IPS-15b (cell line): ENCODE results near the gene OGDH.

Experiments
- H3K27me3 ChIP-seq: one replicate; pipeline ENCODE4 v1.6.1; 2013; ENCODE audit warnings: low read length; ENCODE audit not compliant: control insufficient read depth, insufficient read depth
- H3K36me3 ChIP-seq: one replicate; pipeline ENCODE4 v1.6.1; 2013; ENCODE audit warnings: low read length; ENCODE audit not compliant: control insufficient read depth, insufficient read depth
- H3K4me1 ChIP-seq: one replicate; pipeline ENCODE4 v1.6.1; 2013; ENCODE audit warnings: mild to moderate bottlenecking, low read length; ENCODE audit not compliant: control insufficient read depth, insufficient read depth
- H3K4me3 ChIP-seq: one replicate; pipeline ENCODE4 v1.5.1; 2013; ENCODE audit warnings: low read depth, low read length
- H3K9ac ChIP-seq: one replicate; pipeline ENCODE4 v1.6.1; 2013; ENCODE audit warnings: low read depth, mild to moderate bottlenecking, low read length
- H3K9me3 ChIP-seq: one replicate; pipeline ENCODE4 v1.6.1; 2013; ENCODE audit warnings: mild to moderate bottlenecking, low read length; ENCODE audit not compliant: control insufficient read depth, insufficient read depth

OGDH gene

GRCh38 chr7:44567884-44568283, 38.5 kb upstream of the OGDH start:
- no peaks in the 10 kb centered on the region for H3K27me3 ChIP-seq
- H3K9me3 ChIP-seq = no peaks in the 10 kb centered on the region
- H3K36me3 ChIP-seq = peaks cover 74% of the 10 kb centered on the region
- H3K4me3 ChIP-seq = no peak overlapping the region
- H3K4me1 ChIP-seq = peaks cover 1% of the 10 kb centered on the region
- H3K9ac ChIP-seq = no peak overlapping the region

- Histone ChIP-seq H3K9me3 (no peaks in the 10 kb centered on the region), H3K4me3 (no peak overlapping the region), H3K9ac (no peak overlapping the region), H3K36me3 (peaks cover 74% of the 10 kb centered on the region), H3K27me3 (no peaks in the 10 kb centered on the region), H3K4me1 (peaks cover 2% of the 10 kb centered on the region)
Measured at GRCh38 chr7:44568771-44569560, 37.5 kb upstream of the OGDH start.

- no peaks in the 10 kb centered on the region for H3K27me3 ChIP-seq
- peaks cover 64% of the 10 kb centered on the region for H3K36me3 ChIP-seq
- H3K4me3 ChIP-seq = no peak overlapping the region
- H3K4me1 ChIP-seq = peaks cover 2% of the 10 kb centered on the region
- no peaks in the 10 kb centered on the region for H3K9me3 ChIP-seq
- no peak overlapping the region for H3K9ac ChIP-seq
Measured at GRCh38 chr7:44569959-44570358, 36.5 kb upstream of the OGDH start.

DNA sequence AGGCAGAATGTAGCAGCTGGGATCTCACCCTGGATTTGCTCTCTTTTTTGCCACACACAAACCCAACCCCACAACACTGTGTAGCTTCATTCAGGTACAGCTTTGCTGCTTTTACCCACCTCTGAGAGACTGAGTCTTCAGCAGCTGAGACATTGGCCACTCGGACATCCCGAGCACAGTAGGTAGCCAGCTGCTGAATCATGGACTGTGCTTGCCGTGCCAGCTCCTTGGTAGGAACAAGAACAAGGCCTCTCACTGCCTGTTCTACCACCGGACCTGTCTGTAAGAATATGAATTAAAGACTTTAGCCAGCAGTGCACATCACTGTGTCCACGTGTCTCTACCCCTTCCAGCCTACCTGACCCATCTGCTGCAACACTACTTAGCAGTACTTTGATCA, 33.7 kb upstream of the OGDH start:
- H3K27me3 ChIP-seq = no peaks in the 10 kb centered on the region
- no peaks in the 10 kb centered on the region for H3K9me3 ChIP-seq
- peaks cover 2% of the 10 kb centered on the region for H3K4me1 ChIP-seq
- peak overlapping the region; percentile 94 for H3K4me3 ChIP-seq
- peaks cover 45% of the 10 kb centered on the region for H3K36me3 ChIP-seq
- peak overlapping the region; percentile 95 for H3K9ac ChIP-seq

DNA sequence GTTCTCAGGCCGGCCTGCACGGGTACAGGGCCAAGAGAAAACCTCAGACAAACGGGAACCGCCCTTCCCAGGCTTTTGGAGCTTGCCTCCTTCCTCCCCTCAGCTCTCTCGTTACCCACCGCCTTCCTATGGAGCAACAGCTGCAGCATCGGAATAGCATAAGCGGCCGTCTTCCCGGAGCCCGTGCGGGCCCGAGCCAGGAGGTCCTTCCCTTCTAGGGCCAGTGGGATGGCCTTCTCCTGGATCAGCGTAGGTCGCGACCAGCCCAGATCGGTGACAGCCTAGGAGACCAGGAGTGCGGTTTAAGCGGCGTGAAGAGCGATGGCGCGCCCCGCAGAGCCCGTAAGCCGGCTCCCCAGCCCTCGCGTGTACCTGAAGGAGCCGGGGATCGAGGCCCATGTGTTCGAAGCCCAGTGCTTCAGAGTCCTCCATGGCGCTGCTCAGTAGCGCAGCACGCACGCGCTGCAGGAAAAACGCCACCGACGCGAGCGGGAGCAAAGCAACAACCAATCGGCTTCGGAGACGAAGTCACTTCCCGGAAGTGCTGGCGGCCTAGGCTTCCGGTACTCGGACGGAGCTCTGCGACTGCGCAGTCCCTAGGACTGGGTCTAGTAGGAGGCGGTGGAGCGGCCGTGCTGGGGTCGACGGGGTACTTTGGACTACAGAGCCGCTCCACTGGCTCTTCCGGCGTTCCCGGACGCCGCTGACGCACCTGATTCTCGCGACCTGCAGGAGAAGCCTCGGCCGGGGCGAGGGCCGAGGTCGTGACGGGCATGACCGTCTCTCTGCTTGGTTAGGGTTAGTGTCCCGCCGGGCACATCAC, 32.8 kb upstream of the OGDH start, which contains the start of gene DDX56:
Gene DDX56, minus strand, starts transcription at position 445 of the 823 bp plus-strand sequence. Its CDS starts 13 bp downstream, at position 432.
- H3K27me3 ChIP-seq = no peaks in the 10 kb centered on the region
- peak within 1 kb of the TSS; percentile 94 for H3K4me3 ChIP-seq
- H3K36me3 ChIP-seq = peaks cover 36% of the 10 kb centered on the region
- peak within 1 kb of the TSS; percentile 95 for H3K9ac ChIP-seq
- H3K9me3 ChIP-seq = no peaks in the 10 kb centered on the region
- peaks cover 2% of the 10 kb centered on the region for H3K4me1 ChIP-seq

GRCh38 chr7:44574287-44574872, 32.0 kb upstream of the OGDH start:
- H3K27me3 ChIP-seq = no peaks in the 10 kb centered on the region
- H3K4me3 ChIP-seq = peak overlapping the region; percentile 94
- H3K9ac ChIP-seq = peak overlapping the region; percentile 79
- H3K4me1 ChIP-seq = peaks cover 2% of the 10 kb centered on the region
- H3K36me3 ChIP-seq = peaks cover 30% of the 10 kb centered on the region
- H3K9me3 ChIP-seq = no peaks in the 10 kb centered on the region

DNA sequence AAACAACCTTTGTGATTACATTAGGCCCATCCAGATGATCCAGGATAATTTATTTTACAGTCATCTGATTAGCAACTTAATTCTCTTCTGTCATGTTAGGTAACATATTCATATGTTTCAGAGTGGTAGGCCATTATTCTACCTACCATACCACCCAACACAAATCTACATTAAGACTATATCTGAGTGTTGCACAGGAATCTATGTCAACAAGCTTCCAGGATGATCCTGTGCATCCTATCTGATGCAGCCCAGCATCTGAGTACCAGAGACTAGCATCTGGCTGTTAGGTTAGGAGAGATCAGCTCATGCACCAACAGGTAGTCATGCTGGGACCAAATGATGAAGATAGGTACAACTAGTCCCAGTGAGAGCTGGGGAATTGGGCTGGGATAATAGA, 31.4 kb upstream of the OGDH start:
- peak overlapping the region; percentile 94 for H3K4me3 ChIP-seq
- no peaks in the 10 kb centered on the region for H3K9me3 ChIP-seq
- peaks cover 2% of the 10 kb centered on the region for H3K4me1 ChIP-seq
- H3K27me3 ChIP-seq = no peaks in the 10 kb centered on the region
- H3K9ac ChIP-seq = no peak overlapping the region
- peaks cover 27% of the 10 kb centered on the region for H3K36me3 ChIP-seq

DNA sequence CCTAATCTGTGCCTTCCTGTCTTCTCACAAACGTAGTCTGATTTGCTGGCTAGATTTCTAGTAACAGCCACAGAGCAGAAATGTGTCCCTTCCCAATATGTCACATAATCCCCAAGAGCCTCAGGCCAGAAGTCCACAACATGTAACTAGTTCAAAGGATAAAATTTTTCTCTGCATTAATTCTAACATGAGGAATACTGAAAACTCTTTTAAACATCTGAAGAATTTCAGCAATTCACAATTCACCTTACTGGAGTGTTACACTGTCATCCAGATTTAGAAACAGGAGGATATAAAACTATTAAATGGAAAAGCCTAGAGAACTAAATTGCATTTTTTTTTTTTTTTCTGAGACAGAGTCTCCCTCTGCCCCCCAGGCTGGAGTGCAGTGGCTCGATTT, 30.2 kb upstream of the OGDH start:
- Histone ChIP-seq H3K27me3 (no peaks in the 10 kb centered on the region), H3K4me3 (no peak overlapping the region), H3K9ac (no peak overlapping the region), H3K9me3 (no peaks in the 10 kb centered on the region), H3K4me1 (peaks cover 2% of the 10 kb centered on the region), H3K36me3 (peaks cover 23% of the 10 kb centered on the region)

DNA sequence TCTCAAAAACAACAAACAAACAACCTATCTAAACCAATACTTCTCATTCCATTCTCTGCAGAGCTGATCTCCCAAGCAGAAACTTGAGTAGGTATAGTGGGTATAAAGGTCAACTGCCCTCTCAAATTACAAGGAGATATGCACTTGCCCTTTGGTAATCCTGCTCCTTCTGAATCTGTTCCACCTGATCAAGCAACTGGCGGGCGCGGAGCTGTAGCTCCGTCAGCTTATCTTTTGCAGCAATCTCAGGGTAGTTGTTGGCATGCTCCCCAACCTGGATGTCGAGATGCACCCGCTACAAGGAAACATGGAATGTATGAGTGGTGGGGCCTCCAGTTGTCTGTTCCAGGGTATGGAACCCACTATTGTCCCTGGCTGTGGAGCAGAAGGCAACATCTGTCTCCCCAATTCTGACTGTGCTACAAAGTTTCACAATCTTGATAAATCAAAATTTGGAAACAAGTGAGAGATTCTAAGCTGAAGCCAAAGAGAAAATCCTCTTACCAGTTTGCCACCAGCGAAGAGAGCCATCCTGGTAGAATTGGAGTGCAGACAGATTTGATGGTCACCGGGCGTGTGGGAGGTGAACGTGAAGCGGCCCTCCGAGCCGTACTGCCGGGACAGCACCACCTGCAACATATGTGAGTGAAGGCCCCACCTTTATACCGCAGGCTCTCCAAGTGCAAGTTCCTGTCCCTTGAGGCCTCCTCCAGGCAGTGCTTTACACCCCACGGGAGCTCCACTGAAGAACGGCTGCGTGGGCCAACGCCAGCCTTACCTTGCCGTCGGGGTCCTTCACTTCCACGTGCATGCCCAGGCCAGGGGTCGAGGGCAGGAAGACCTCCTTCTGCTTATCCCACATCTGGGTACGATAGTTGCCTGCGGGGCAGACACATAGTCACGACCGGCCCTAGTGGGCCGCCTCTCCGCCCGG, 25.2 kb upstream of the OGDH start:
- Histone ChIP-seq H3K27me3 (no peaks in the 10 kb centered on the region), H3K4me1 (no peaks in the 10 kb centered on the region), H3K9me3 (no peaks in the 10 kb centered on the region), H3K4me3 (peak overlapping the region; percentile 88), H3K36me3 (peaks cover 8% of the 10 kb centered on the region), H3K9ac (peak overlapping the region; percentile 93)

GRCh38 chr7:44581879-44582603, 24.4 kb upstream of the OGDH start, which contains the start of gene TMED4:
TSS of gene TMED4 (minus strand) at chr7:44582231. CDS start at chr7:44582206, 25 bp downstream.
- Histone ChIP-seq H3K4me3 (peak within 1 kb of the TSS; percentile 91), H3K9ac (peak within 1 kb of the TSS; percentile 93), H3K9me3 (no peaks in the 10 kb centered on the region), H3K27me3 (no peaks in the 10 kb centered on the region), H3K36me3 (peaks cover 8% of the 10 kb centered on the region), H3K4me1 (no peaks in the 10 kb centered on the region)
